ENCODE measurements around the gene CHAC2. TPM values are rescaled to one million over a fixed set of nuclear protein-coding genes. Genes with fewer than 3 reads are reported as not detected.
"Not testable (repeated sequence)": the region's sequence is repeated elsewhere in the genome, so short reads cannot be mapped to it uniquely, and the experiment has no call there.

CHAC2 gene
- total RNA-seq, 2 experiments from 2014 or later: 28.0 to 29.6 TPM

- Mint-ChIP-seq H3K36me3 (peaks cover 11% of the 10 kb centered on the region), H3K4me1 (peaks cover 11% of the 10 kb centered on the region), H3K4me3 (no peak overlapping the region), H3K27me3 (no peaks in the 10 kb centered on the region), H3K9me3 (no peaks in the 10 kb centered on the region), H3K27ac (no peak overlapping the region)
- no peak for DNase-seq
Measured at GRCh38 chr2:53756644-53757043, 11.0 kb upstream of the CHAC2 start.

- H3K9me3 Mint-ChIP-seq: not testable (repeated sequence)
- H3K36me3 Mint-ChIP-seq: peaks cover 15% of the 10 kb centered on the region
Measured at GRCh38 chr2:53757206-53757605, 10.4 kb upstream of the CHAC2 start.

GRCh38 chr2:53765767-53766166, 1.8 kb upstream of the CHAC2 start:
- Mint-ChIP-seq H3K27me3 (no peaks in the 10 kb centered on the region), H3K36me3 (peaks cover 29% of the 10 kb centered on the region), H3K27ac (no peak overlapping the region), H3K4me3 (no peak overlapping the region), H3K4me1 (peaks cover 30% of the 10 kb centered on the region), H3K9me3 (no peaks in the 10 kb centered on the region)
- no peak for DNase-seq

More at GRCh38 chr2:53757206-53757605, 10.4 kb upstream of the CHAC2 start:
- DNase-seq, H3K4me1 Mint-ChIP-seq, H3K27me3 Mint-ChIP-seq, H3K4me3 Mint-ChIP-seq: not testable (repeated sequence)
- peak overlapping the region; percentile 36 for H3K27ac Mint-ChIP-seq

GRCh38 chr2:53768242-53768542, 588 bp downstream of the CHAC2 start:
- DNase-seq: no peak
- H3K27me3 Mint-ChIP-seq: no peaks in the 10 kb centered on the region
- H3K4me3 Mint-ChIP-seq: peak overlapping the region; percentile 95
- H3K4me1 Mint-ChIP-seq: peaks cover 29% of the 10 kb centered on the region
- peaks cover 2% of the 10 kb centered on the region for H3K9me3 Mint-ChIP-seq
- peak overlapping the region; percentile 98 for H3K27ac Mint-ChIP-seq
- H3K36me3 Mint-ChIP-seq: peaks cover 37% of the 10 kb centered on the region

GRCh38 chr2:53769318-53769945, 1.8 kb downstream of the CHAC2 start:
- Mint-ChIP-seq H3K27ac (no peak overlapping the region), H3K27me3 (no peaks in the 10 kb centered on the region), H3K36me3 (peaks cover 39% of the 10 kb centered on the region), H3K4me1 (peaks cover 32% of the 10 kb centered on the region), H3K9me3 (peaks cover 2% of the 10 kb centered on the region), H3K4me3 (peak overlapping the region; percentile 95)
- no peak for DNase-seq

GRCh38 chr2:53770264-53770663, 2.7 kb downstream of the CHAC2 start:
- H3K9me3 Mint-ChIP-seq: peaks cover 2% of the 10 kb centered on the region
- H3K4me3 Mint-ChIP-seq: peak overlapping the region; percentile 95
- peaks cover 38% of the 10 kb centered on the region for H3K36me3 Mint-ChIP-seq
- H3K4me1 Mint-ChIP-seq: peaks cover 32% of the 10 kb centered on the region
- H3K27me3 Mint-ChIP-seq: no peaks in the 10 kb centered on the region
- H3K27ac Mint-ChIP-seq: peak overlapping the region; percentile 48
- no peak for DNase-seq

- Mint-ChIP-seq H3K36me3 (peaks cover 42% of the 10 kb centered on the region), H3K4me1 (peaks cover 15% of the 10 kb centered on the region)
Measured at GRCh38 chr2:53777134-53777533, 9.5 kb downstream of the CHAC2 start.

GRCh38 chr2:53778536-53779162, 11.0 kb downstream of the CHAC2 start:
- Mint-ChIP-seq H3K9me3 (peaks cover 1% of the 10 kb centered on the region), H3K27me3 (no peaks in the 10 kb centered on the region), H3K27ac (no peak overlapping the region), H3K4me1 (peaks cover 22% of the 10 kb centered on the region), H3K36me3 (peaks cover 40% of the 10 kb centered on the region), H3K4me3 (no peak overlapping the region)
- DNase-seq: no peak

More at GRCh38 chr2:53777134-53777533, 9.5 kb downstream of the CHAC2 start:
- peaks cover 3% of the 10 kb centered on the region for H3K9me3 Mint-ChIP-seq
- H3K4me3 Mint-ChIP-seq: no peak overlapping the region
- peak overlapping the region; percentile 23 for H3K27ac Mint-ChIP-seq
- no peak for DNase-seq
- H3K27me3 Mint-ChIP-seq: no peaks in the 10 kb centered on the region

- no peak for DNase-seq
- Mint-ChIP-seq H3K36me3 (peaks cover 39% of the 10 kb centered on the region), H3K4me3 (no peak overlapping the region), H3K4me1 (peaks cover 30% of the 10 kb centered on the region), H3K9me3 (peaks cover 1% of the 10 kb centered on the region), H3K27me3 (no peaks in the 10 kb centered on the region), H3K27ac (no peak overlapping the region)
Measured at GRCh38 chr2:53780056-53780455, 12.5 kb downstream of the CHAC2 start.

- DNase-seq: no peak
- Mint-ChIP-seq H3K4me1 (peaks cover 26% of the 10 kb centered on the region), H3K27me3 (no peaks in the 10 kb centered on the region), H3K9me3 (peaks cover 1% of the 10 kb centered on the region), H3K27ac (no peak overlapping the region), H3K4me3 (no peak overlapping the region), H3K36me3 (peaks cover 30% of the 10 kb centered on the region)
Measured at GRCh38 chr2:53782676-53783075, 15.1 kb downstream of the CHAC2 start.

- H3K4me3 Mint-ChIP-seq: peak overlapping the region; percentile 94
- H3K27me3 Mint-ChIP-seq: no peaks in the 10 kb centered on the region
- DNase-seq: no peak
- H3K9me3 Mint-ChIP-seq: no peaks in the 10 kb centered on the region
- peak overlapping the region; percentile 59 for H3K27ac Mint-ChIP-seq
- H3K4me1 Mint-ChIP-seq: peaks cover 30% of the 10 kb centered on the region
- H3K36me3 Mint-ChIP-seq: peaks cover 18% of the 10 kb centered on the region
Measured at GRCh38 chr2:53784436-53784835, 16.8 kb downstream of the CHAC2 start.

GRCh38 chr2:53785366-53785765, 17.8 kb downstream of the CHAC2 start:
- DNase-seq: no peak
- H3K9me3 Mint-ChIP-seq: no peaks in the 10 kb centered on the region
- no peak overlapping the region for H3K27ac Mint-ChIP-seq
- peaks cover 33% of the 10 kb centered on the region for H3K4me1 Mint-ChIP-seq
- no peaks in the 10 kb centered on the region for H3K27me3 Mint-ChIP-seq
- peaks cover 14% of the 10 kb centered on the region for H3K36me3 Mint-ChIP-seq
- peak overlapping the region; percentile 94 for H3K4me3 Mint-ChIP-seq

- DNase-seq: peak; percentile 22
- Mint-ChIP-seq H3K4me1 (peaks cover 38% of the 10 kb centered on the region), H3K4me3 (peak overlapping the region; percentile 94), H3K27me3 (no peaks in the 10 kb centered on the region), H3K9me3 (no peaks in the 10 kb centered on the region), H3K27ac (peak overlapping the region; percentile 91), H3K36me3 (peaks cover 14% of the 10 kb centered on the region)
Measured at GRCh38 chr2:53786352-53786704, 18.7 kb downstream of the CHAC2 start.

- H3K36me3 Mint-ChIP-seq: peaks cover 11% of the 10 kb centered on the region
- no peaks in the 10 kb centered on the region for H3K9me3 Mint-ChIP-seq
- H3K4me1 Mint-ChIP-seq: peaks cover 38% of the 10 kb centered on the region
- peak within 1 kb of the TSS; percentile 91 for H3K27ac Mint-ChIP-seq
- peak within 1 kb of the TSS; percentile 94 for H3K4me3 Mint-ChIP-seq
- H3K27me3 Mint-ChIP-seq: no peaks in the 10 kb centered on the region
- DNase-seq: peak; percentile 91
Measured at GRCh38 chr2:53786705-53787613, 19.4 kb downstream of the CHAC2 start, which contains the start of the genes ASB3 and ERLEC1. ASB3 (minus strand) TSS chr2:53786953; CDS start chr2:53765572, 21,381 bp downstream. ERLEC1 (plus strand) TSS chr2:53787044; CDS start chr2:53787211, 167 bp downstream.

GRCh38 chr2:53787614-53788289, 20.1 kb downstream of the CHAC2 start:
- peak overlapping the region; percentile 94 for H3K4me3 Mint-ChIP-seq
- no peaks in the 10 kb centered on the region for H3K27me3 Mint-ChIP-seq
- peaks cover 37% of the 10 kb centered on the region for H3K4me1 Mint-ChIP-seq
- peak overlapping the region; percentile 91 for H3K27ac Mint-ChIP-seq
- H3K36me3 Mint-ChIP-seq: peaks cover 6% of the 10 kb centered on the region
- H3K9me3 Mint-ChIP-seq: no peaks in the 10 kb centered on the region
- DNase-seq: no peak
